GM23338 (cell line): ENCODE data around the gene GLYATL1B.

Experiments used
- EZH2phosphoT487 ChIP-seq: fragments of 200-600 bp; sonication (generic); IDR thresholded peaks from one replicate; pipeline ENCODE4 v1.8.1; 2018; ENCODE audit warnings: antibody characterized with exemption; ENCODE audit not compliant: unreplicated experiment
- TF ChIP-seq, protein P1 (sequence below), 2 experiments: fragments of 200-600 bp in 1 of 2; sonication (generic) in 1 of 2; conservative IDR thresholded peaks; 2 replicates each; pipeline versions ENCODE4 v1.5.1 to v1.6.1; 2016 to 2017; ENCODE audit warnings: antibody characterized with exemption in 2 of 2, low read depth in 2 of 2, mild to moderate bottlenecking in 2 of 2, moderate library complexity in 1 of 2
- TF ChIP-seq, protein P2 (sequence below): IDR thresholded peaks from one replicate; pipeline ENCODE4 v1.6.1; 2018; ENCODE audit warnings: antibody characterized with exemption; ENCODE audit not compliant: unreplicated experiment

DNA sequence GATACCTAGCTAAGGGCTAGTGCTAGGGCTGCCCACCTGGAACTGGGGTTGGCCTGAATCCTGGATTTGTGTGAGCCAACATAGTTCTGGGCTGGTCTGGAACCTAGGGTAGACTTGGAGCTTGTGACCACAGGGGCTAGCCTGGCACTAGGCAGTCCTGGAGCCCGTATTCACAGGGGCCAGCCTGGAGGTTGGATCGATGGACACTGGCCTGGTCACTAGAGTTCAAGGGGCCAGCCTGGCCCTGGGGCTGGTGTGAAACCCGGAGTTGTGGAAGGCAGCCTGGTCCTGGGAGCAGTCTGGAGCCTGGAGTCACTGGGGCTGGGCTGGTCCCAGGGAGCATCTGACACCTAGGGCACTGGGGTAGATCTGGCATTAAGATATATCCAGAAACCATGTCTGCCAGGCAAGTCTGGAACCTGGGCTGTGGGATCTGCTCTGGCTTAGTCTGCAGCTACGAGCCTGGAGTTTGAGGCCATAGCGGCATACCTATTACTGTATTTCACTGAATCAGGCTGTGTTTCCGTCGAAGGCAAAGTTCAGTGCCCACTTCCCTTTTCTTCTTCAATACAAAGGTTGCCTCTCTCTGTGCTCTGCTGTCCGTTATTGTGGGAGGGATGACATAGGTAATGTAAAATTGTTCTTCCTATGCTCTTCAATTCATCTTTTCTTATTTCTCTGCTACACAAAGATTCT is 9.1 kb upstream of the GLYATL1B start:
- TF ChIP-seq, protein P1, sequence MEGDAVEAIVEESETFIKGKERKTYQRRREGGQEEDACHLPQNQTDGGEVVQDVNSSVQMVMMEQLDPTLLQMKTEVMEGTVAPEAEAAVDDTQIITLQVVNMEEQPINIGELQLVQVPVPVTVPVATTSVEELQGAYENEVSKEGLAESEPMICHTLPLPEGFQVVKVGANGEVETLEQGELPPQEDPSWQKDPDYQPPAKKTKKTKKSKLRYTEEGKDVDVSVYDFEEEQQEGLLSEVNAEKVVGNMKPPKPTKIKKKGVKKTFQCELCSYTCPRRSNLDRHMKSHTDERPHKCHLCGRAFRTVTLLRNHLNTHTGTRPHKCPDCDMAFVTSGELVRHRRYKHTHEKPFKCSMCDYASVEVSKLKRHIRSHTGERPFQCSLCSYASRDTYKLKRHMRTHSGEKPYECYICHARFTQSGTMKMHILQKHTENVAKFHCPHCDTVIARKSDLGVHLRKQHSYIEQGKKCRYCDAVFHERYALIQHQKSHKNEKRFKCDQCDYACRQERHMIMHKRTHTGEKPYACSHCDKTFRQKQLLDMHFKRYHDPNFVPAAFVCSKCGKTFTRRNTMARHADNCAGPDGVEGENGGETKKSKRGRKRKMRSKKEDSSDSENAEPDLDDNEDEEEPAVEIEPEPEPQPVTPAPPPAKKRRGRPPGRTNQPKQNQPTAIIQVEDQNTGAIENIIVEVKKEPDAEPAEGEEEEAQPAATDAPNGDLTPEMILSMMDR (conservative IDR thresholded peaks at IDR 0.05; ENCODE audit: low read depth in 2 of 2) = no peak
- TF ChIP-seq, protein P2, sequence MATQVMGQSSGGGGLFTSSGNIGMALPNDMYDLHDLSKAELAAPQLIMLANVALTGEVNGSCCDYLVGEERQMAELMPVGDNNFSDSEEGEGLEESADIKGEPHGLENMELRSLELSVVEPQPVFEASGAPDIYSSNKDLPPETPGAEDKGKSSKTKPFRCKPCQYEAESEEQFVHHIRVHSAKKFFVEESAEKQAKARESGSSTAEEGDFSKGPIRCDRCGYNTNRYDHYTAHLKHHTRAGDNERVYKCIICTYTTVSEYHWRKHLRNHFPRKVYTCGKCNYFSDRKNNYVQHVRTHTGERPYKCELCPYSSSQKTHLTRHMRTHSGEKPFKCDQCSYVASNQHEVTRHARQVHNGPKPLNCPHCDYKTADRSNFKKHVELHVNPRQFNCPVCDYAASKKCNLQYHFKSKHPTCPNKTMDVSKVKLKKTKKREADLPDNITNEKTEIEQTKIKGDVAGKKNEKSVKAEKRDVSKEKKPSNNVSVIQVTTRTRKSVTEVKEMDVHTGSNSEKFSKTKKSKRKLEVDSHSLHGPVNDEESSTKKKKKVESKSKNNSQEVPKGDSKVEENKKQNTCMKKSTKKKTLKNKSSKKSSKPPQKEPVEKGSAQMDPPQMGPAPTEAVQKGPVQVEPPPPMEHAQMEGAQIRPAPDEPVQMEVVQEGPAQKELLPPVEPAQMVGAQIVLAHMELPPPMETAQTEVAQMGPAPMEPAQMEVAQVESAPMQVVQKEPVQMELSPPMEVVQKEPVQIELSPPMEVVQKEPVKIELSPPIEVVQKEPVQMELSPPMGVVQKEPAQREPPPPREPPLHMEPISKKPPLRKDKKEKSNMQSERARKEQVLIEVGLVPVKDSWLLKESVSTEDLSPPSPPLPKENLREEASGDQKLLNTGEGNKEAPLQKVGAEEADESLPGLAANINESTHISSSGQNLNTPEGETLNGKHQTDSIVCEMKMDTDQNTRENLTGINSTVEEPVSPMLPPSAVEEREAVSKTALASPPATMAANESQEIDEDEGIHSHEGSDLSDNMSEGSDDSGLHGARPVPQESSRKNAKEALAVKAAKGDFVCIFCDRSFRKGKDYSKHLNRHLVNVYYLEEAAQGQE = no peak
- no peak for TF ChIP-seq EZH2phosphoT487
